Neutrophil (primary cell): ENCODE results near the gene RPLP1.

Source experiments
- H3K27ac ChIP-seq: fragments of 200-600 bp; sonication (generic); 2 replicates; pipeline ENCODE4 v1.5.1; 2016; ENCODE audit warnings: mild to moderate bottlenecking, moderate library complexity
- H3K27me3 ChIP-seq: fragments of 200-600 bp; sonication (generic); 2 replicates; pipeline ENCODE4 v1.6.0; 2016; ENCODE audit warnings: mild to moderate bottlenecking
- H3K36me3 ChIP-seq: fragments of 200-600 bp; sonication (generic); 2 replicates; pipeline ENCODE4 v1.5.1; 2017
- H3K4me1 ChIP-seq, 2 experiments: fragments of 200-600 bp in 1 of 2; sonication (generic) in 1 of 2; 1 replicate in 1 of 2; 2 replicates in 1 of 2; pipeline versions ENCODE4 v1.5.1 to v1.6.1; 2013 to 2016; ENCODE audit warnings: low read depth in 1 of 2, low read length in 1 of 2, mild to moderate bottlenecking in 1 of 2, moderate library complexity in 1 of 2; ENCODE audit not compliant: control insufficient read depth in 1 of 2, insufficient read depth in 1 of 2
- H3K4me3 ChIP-seq, 2 experiments: fragments of 200-600 bp in 1 of 2; sonication (generic) in 1 of 2; 1 replicate in 1 of 2; 2 replicates in 1 of 2; pipeline ENCODE4 v1.5.1; 2013 to 2016; ENCODE audit warnings: low read depth in 1 of 2, low read length in 1 of 2, mild to moderate bottlenecking in 1 of 2, moderate library complexity in 1 of 2
- H3K9me3 ChIP-seq: fragments of 200-600 bp; sonication (generic); 2 replicates; pipeline ENCODE4 v1.5.1; 2016
- TF ChIP-seq, protein P1 (sequence below): fragments of 200-600 bp; sonication (generic); IDR thresholded peaks from 2 replicates; pipeline ENCODE4 v1.5.1; 2016; ENCODE audit warnings: antibody characterized with exemption

RPLP1 gene

DNA sequence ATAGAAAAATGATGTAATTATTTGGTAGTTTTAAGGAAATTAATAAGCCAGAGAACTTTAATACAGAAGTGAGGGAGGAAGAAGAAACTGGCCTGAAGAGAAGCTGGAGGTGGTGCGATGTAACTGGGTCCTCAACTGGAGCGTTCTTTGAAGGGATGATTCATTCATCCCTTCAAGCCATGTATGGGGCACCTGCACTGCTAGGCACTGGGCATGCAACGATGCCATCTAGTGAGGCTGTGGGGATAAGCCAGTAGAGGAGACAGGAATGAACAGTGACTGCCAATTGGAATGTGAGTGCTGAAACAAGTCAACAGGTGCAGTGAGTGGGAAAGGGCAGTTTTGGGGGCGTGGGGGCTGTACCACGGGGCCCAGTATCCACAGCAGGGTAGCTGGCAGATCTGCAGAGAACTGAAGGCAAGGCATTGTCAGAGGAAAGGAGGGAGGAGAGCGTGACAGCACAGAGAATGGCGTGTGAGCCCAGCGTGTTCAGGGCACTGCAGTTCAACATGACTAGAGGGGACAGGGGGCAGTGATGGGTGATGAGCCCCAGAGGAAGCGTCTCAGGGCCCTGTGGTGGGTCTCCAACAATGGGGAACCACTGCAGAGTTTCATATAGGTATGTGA lies 42.3 kb upstream of the RPLP1 start:
- peaks cover 19% of the 10 kb centered on the region for H3K27me3 ChIP-seq
- H3K9me3 ChIP-seq, result no peaks in the 10 kb centered on the region
- H3K27ac ChIP-seq, result no peak overlapping the region
- peaks cover 8 to 14% of the 10 kb centered on the region in 2 experiments for H3K4me1 ChIP-seq
- H3K36me3 ChIP-seq, result no peaks in the 10 kb centered on the region
- TF ChIP-seq, protein P1, sequence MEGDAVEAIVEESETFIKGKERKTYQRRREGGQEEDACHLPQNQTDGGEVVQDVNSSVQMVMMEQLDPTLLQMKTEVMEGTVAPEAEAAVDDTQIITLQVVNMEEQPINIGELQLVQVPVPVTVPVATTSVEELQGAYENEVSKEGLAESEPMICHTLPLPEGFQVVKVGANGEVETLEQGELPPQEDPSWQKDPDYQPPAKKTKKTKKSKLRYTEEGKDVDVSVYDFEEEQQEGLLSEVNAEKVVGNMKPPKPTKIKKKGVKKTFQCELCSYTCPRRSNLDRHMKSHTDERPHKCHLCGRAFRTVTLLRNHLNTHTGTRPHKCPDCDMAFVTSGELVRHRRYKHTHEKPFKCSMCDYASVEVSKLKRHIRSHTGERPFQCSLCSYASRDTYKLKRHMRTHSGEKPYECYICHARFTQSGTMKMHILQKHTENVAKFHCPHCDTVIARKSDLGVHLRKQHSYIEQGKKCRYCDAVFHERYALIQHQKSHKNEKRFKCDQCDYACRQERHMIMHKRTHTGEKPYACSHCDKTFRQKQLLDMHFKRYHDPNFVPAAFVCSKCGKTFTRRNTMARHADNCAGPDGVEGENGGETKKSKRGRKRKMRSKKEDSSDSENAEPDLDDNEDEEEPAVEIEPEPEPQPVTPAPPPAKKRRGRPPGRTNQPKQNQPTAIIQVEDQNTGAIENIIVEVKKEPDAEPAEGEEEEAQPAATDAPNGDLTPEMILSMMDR, result no peak
- no peak overlapping the region for H3K4me3 ChIP-seq

DNA sequence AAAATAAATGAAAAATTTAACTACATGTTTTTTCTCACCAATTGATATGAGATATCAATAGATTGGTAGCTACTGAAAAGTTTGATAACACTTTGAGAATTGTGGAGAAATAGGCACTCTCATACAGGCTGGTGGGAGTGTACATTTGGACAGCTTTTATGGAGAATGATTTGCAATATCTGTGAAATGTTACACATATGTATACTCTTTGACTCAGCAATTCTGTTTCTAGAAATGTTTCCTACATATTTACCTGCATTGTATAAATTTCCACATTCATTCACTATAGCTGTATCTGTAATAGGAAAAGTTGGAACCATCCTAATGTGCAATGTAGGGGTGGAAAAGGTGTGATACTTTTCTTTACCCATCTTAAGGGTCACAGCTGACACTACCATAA lies 40.3 kb upstream of the RPLP1 start:
- Histone ChIP-seq H3K36me3 (no peaks in the 10 kb centered on the region), H3K27me3 (peaks cover 19% of the 10 kb centered on the region), H3K4me1 (peaks cover 12 to 20% of the 10 kb centered on the region in 2 experiments), H3K27ac (no peak overlapping the region), H3K9me3 (no peaks in the 10 kb centered on the region), H3K4me3 (no peak overlapping the region)
- TF ChIP-seq, protein P1, result no peak

DNA sequence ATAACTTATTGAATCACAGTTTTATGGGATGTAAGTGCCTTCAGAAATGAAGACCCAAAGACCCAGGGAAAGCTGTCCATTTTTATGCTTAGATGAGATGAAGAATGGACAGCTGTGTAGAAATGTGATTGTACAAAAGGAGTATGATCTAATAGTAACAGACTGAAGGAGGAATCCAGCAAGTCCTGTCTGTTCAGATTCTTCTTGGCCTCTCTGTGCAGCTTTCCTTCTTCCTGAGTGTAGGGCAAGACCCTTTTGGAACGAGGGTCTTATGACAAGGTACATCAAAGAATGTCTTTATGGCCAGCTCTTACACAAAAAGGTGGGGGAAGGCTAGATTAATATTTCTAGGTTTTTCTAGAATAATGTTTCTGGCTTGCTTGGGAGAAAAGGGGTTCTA lies 39.9 kb upstream of the RPLP1 start:
- TF ChIP-seq, protein P1, result no peak
- Histone ChIP-seq H3K27me3 (peaks cover 19% of the 10 kb centered on the region), H3K4me3 (no peak overlapping the region), H3K9me3 (no peaks in the 10 kb centered on the region), H3K36me3 (no peaks in the 10 kb centered on the region), H3K27ac (no peak overlapping the region), H3K4me1 (peaks cover 12 to 20% of the 10 kb centered on the region in 2 experiments)

DNA sequence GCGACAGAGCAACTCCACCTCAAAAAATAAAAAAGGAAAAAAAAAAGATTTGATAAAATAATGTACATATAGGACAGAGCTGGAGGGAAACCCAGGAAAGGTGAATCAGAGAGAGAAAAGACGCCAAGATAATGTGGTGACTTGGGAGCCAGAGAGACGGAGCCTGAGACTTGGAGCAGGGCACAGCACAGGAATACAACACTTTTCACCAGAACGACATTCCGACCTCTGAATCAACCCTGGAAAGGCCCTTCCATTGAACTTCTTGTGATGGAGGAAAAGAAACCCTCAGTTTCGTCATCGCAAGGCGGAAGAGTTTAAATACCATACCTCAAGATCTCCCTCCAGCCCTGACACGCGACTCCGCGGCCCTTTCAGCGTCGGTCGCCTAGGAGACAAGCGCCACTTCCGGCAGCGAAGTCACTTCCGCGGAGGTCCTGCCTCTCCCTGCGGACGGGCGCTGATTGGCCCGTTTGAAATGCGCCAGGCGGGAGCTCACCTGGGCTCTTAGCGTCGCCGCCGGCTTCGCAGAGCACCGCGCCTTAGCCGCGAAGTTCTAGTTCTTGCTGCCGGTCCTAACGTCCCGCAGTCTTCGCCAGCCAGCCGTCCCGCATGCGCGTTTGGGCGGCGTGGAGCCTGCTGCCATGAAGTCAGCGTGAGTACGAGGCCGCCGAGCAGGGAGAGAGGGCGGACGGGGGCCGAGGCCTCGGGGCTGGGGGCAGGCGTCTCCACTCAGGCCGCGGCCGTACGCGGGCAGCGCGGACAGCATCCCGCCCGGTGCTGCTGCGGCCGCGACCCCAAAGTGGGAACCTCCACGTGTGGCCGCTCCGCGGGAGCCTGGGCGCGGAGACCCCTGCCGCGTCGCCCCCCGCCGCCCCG lies 38.6 kb upstream of the RPLP1 start, which contains the start of gene KIF23:
Gene KIF23, plus strand, starts transcription at position 528 of the 879 bp plus-strand sequence. Its CDS starts 117 bp downstream, at position 645.
- peak within 1 kb of the TSS; percentile 40 for H3K27ac ChIP-seq

DNA sequence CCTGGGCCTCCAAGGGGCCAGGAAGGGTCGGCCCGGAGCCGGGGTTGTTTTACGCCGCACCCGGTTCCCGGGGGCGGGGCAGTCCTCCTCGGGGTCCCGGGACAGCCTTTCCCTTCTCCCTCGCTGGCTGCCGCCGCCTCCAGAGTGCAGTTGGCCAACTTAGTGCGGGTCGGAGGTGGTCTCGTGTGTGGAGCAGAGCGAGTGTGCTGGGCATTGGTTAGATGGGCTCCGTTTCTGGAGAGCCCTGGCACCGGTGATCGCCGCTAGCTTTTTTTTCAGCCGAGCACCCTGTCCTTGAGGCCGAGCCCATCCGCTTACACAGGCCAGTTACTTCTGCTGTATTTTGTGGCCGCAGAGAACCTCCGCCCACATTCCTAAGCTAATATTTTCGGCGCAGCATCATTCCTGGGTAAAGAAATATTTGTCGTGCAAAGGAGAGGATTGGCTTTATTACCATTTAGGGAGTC lies 37.9 kb upstream of the RPLP1 start:
- H3K27me3 ChIP-seq, result peaks cover 19% of the 10 kb centered on the region
- H3K36me3 ChIP-seq, result peaks cover 11% of the 10 kb centered on the region
- TF ChIP-seq, protein P1, result no peak
- H3K27ac ChIP-seq, result peak overlapping the region; percentile 40
- no peaks in the 10 kb centered on the region for H3K9me3 ChIP-seq
- H3K4me1 ChIP-seq, result peaks cover 12 to 20% of the 10 kb centered on the region in 2 experiments
- H3K4me3 ChIP-seq, result peak overlapping the region; percentile 86 to 97

More for the DNA sequence above, 38.6 kb upstream of the RPLP1 start, which contains the start of gene KIF23:
- peak within 1 kb of the TSS; percentile 86 to 97 for H3K4me3 ChIP-seq
- H3K4me1 ChIP-seq, result peaks cover 12 to 20% of the 10 kb centered on the region in 2 experiments
- H3K9me3 ChIP-seq, result no peaks in the 10 kb centered on the region
- peaks cover 19% of the 10 kb centered on the region for H3K27me3 ChIP-seq
- peaks cover 4% of the 10 kb centered on the region for H3K36me3 ChIP-seq
- TF ChIP-seq, protein P1, result no peak
